ENCODE data around the gene RPL6.
A peak's percentile ranks its signal among the peaks of the same experiment; 100 is the strongest.

The RPL6 gene

GRCh38 chr12:112381406-112381882, 28.0 kb downstream of the RPL6 start:
- peak overlapping the region; percentile 67 for H3K4me3 ChIP-seq (ENCODE audit: low read depth, low read length)
- DNase-seq (ENCODE audit: low read depth) = peak; percentile 79
- TF ChIP-seq, protein P1, sequence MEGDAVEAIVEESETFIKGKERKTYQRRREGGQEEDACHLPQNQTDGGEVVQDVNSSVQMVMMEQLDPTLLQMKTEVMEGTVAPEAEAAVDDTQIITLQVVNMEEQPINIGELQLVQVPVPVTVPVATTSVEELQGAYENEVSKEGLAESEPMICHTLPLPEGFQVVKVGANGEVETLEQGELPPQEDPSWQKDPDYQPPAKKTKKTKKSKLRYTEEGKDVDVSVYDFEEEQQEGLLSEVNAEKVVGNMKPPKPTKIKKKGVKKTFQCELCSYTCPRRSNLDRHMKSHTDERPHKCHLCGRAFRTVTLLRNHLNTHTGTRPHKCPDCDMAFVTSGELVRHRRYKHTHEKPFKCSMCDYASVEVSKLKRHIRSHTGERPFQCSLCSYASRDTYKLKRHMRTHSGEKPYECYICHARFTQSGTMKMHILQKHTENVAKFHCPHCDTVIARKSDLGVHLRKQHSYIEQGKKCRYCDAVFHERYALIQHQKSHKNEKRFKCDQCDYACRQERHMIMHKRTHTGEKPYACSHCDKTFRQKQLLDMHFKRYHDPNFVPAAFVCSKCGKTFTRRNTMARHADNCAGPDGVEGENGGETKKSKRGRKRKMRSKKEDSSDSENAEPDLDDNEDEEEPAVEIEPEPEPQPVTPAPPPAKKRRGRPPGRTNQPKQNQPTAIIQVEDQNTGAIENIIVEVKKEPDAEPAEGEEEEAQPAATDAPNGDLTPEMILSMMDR (IDR thresholded peaks at IDR 0.05; ENCODE audit: low read depth, low read length) = no peak
- TF ChIP-seq POLR2A (IDR thresholded peaks at IDR 0.05; ENCODE audit: extremely low read depth, insufficient read length) (no peak), MAX (IDR thresholded peaks at IDR 0.05; ENCODE audit: low read depth, low read length) (no peak), MYC (IDR thresholded peaks at IDR 0.05; ENCODE audit: low read depth, low read length) (no peak)

- DNase-seq (ENCODE audit: low read depth) = peak; percentile 25
- peak overlapping the region; percentile 67 for H3K4me3 ChIP-seq (ENCODE audit: low read depth, low read length)
- TF ChIP-seq MAX (IDR thresholded peaks at IDR 0.05; ENCODE audit: low read depth, low read length) = no peak
- TF ChIP-seq MYC (IDR thresholded peaks at IDR 0.05; ENCODE audit: low read depth, low read length) = no peak
- TF ChIP-seq, protein P1 (IDR thresholded peaks at IDR 0.05; ENCODE audit: low read depth, low read length) = no peak
- TF ChIP-seq POLR2A (IDR thresholded peaks at IDR 0.05; ENCODE audit: extremely low read depth, insufficient read length) = no peak
Observed at GRCh38 chr12:112380663-112381405, 28.6 kb downstream of the RPL6 start.

- no peak for TF ChIP-seq MYC (IDR thresholded peaks at IDR 0.05; ENCODE audit: low read depth, low read length)
- TF ChIP-seq, protein P1 (IDR thresholded peaks at IDR 0.05; ENCODE audit: low read depth, low read length) = no peak
- TF ChIP-seq POLR2A (IDR thresholded peaks at IDR 0.05; ENCODE audit: extremely low read depth, insufficient read length) = no peak
- TF ChIP-seq MAX (IDR thresholded peaks at IDR 0.05; ENCODE audit: low read depth, low read length) = no peak
- H3K4me3 ChIP-seq (ENCODE audit: low read depth, low read length) = no peak overlapping the region
- no peak for DNase-seq (ENCODE audit: low read depth)
Observed at GRCh38 chr12:112375105-112375504, 34.3 kb downstream of the RPL6 start.

GRCh38 chr12:112374166-112374740, 35.2 kb downstream of the RPL6 start:
- TF ChIP-seq, protein P1 (IDR thresholded peaks at IDR 0.05; ENCODE audit: low read depth, low read length) = no peak
- no peak for TF ChIP-seq MYC (IDR thresholded peaks at IDR 0.05; ENCODE audit: low read depth, low read length)
- TF ChIP-seq MAX (IDR thresholded peaks at IDR 0.05; ENCODE audit: low read depth, low read length) = no peak
- TF ChIP-seq POLR2A (IDR thresholded peaks at IDR 0.05; ENCODE audit: extremely low read depth, insufficient read length) = no peak
- DNase-seq (ENCODE audit: low read depth) = no peak

DNA sequence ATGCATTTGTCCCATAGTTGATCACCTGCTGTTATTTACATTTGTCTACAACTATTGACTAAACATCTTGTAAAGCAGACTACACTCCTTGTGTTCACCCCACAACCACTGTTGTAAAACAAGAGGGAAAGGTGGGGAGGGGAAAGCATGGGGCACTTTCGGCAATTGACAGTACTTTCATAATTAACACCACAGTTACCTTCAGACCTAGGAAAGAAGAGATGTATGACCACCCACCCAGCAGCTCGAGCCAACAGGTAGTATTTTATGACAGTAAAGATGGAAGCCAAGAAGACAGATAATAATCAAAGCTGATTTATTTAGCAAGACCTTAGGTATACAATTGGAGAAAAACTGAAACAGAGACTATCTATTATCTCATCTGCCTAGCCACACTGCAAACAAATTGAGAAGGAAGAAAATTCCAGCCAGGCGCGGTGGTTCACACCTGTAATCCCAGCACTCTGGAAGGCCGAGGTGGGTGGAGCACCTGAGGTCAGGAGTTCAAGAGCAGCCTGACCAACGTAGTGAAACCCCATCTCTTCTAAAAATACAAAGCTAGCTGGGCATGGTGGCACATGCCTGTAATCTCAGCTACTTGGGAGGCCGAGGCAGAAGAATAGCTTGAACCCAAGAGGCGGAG, 38.4 kb downstream of the RPL6 start:
- H3K4me3 ChIP-seq (ENCODE audit: low read depth, low read length) = no peak overlapping the region
- no peak for DNase-seq (ENCODE audit: low read depth)
- TF ChIP-seq MYC (IDR thresholded peaks at IDR 0.05; ENCODE audit: low read depth, low read length) = no peak
- no peak for TF ChIP-seq MAX (IDR thresholded peaks at IDR 0.05; ENCODE audit: low read depth, low read length)
- TF ChIP-seq POLR2A (IDR thresholded peaks at IDR 0.05; ENCODE audit: extremely low read depth, insufficient read length) = no peak
- TF ChIP-seq, protein P1 (IDR thresholded peaks at IDR 0.05; ENCODE audit: low read depth, low read length) = no peak

More at GRCh38 chr12:112374166-112374740, 35.2 kb downstream of the RPL6 start:
- no peak overlapping the region for H3K4me3 ChIP-seq (ENCODE audit: low read depth, low read length)
